ENCODE results near the gene SMG6. TPM values are rescaled to one million over a fixed set of nuclear protein-coding genes. Genes with fewer than 3 reads are reported as not detected.

Gene SMG6
- polyA plus RNA-seq, 1 experiment: 27.3 TPM

GRCh38 chr17:2243953-2244352 lies 59.6 kb downstream of the SMG6 start:
- H3K9me3 ChIP-seq (ENCODE audit: control insufficient read depth, insufficient read depth, low read length): no peaks in the 10 kb centered on the region
- H3K27me3 ChIP-seq (ENCODE audit: control insufficient read depth, insufficient read depth, low read length): no peaks in the 10 kb centered on the region
- POLR2A ChIA-PET: interaction anchor here (1.0 to 2.2 kb wide), 7 partner anchors 63 to 189 kb away, joined by 3 to 38 read pairs (median 8); partner anchors contain the start of gene HIC1
- no peak for DNase-seq (ENCODE audit: low read depth, low spot score)
- CTCF ChIA-PET: interaction anchor here (0.6 to 4.5 kb wide), 30 partner anchors 8 to 321 kb away, joined by 3 to 87 read pairs (median 6); partner anchors contain the start of gene HIC1
- peak overlapping the region; percentile 98 for H3K27ac ChIP-seq (ENCODE audit: low read depth, low read length)
- TF ChIP-seq, protein P1, sequence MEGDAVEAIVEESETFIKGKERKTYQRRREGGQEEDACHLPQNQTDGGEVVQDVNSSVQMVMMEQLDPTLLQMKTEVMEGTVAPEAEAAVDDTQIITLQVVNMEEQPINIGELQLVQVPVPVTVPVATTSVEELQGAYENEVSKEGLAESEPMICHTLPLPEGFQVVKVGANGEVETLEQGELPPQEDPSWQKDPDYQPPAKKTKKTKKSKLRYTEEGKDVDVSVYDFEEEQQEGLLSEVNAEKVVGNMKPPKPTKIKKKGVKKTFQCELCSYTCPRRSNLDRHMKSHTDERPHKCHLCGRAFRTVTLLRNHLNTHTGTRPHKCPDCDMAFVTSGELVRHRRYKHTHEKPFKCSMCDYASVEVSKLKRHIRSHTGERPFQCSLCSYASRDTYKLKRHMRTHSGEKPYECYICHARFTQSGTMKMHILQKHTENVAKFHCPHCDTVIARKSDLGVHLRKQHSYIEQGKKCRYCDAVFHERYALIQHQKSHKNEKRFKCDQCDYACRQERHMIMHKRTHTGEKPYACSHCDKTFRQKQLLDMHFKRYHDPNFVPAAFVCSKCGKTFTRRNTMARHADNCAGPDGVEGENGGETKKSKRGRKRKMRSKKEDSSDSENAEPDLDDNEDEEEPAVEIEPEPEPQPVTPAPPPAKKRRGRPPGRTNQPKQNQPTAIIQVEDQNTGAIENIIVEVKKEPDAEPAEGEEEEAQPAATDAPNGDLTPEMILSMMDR (IDR thresholded peaks at IDR 0.05; ENCODE audit: low read depth, low read length): no peak
- H3K4me3 ChIP-seq (ENCODE audit: low read depth, low read length): peak overlapping the region; percentile 27

DNA sequence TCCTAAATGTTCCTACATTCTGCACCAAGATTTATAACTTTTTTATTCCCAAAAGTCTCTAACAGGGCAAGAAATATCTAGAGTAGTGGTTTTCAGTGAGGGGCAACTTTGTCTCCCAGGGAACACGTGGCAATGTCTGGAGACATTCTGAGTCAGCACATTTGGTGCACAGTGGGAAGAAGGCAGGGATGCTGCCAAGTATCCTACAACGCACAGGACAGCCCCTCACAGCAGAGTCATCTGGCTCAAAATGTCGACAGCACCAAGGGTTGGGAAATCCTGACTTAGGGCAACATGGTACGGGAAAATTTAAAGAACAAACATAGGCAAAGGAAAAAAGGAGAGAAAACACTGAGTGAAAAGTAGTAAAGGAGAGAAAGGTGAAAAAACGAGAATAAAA lies 61.8 kb downstream of the SMG6 start:
- DNase-seq (ENCODE audit: low read depth, low spot score): no peak
- no peaks in the 10 kb centered on the region for H3K9me3 ChIP-seq (ENCODE audit: control insufficient read depth, insufficient read depth, low read length)
- TF ChIP-seq, protein P1 (IDR thresholded peaks at IDR 0.05; ENCODE audit: low read depth, low read length): no peak
- ChIA-PET CTCF (interaction anchor here (1.8 kb wide), 1 partner anchor 188 kb away, joined by 6 read pairs; the partner anchor contains the start of gene HIC1), POLR2A (no interaction called here)
- no peak overlapping the region for H3K27ac ChIP-seq (ENCODE audit: low read depth, low read length)
- H3K4me3 ChIP-seq (ENCODE audit: low read depth, low read length): no peak overlapping the region
- no peaks in the 10 kb centered on the region for H3K27me3 ChIP-seq (ENCODE audit: control insufficient read depth, insufficient read depth, low read length)

GRCh38 chr17:2240541-2240940 lies 63.0 kb downstream of the SMG6 start:
- peak overlapping the region; percentile 84 for H3K27ac ChIP-seq (ENCODE audit: low read depth, low read length)
- CTCF ChIA-PET: interaction anchor here (1.2 to 1.8 kb wide), 2 partner anchors 186 to 187 kb away, joined by 3 to 6 read pairs; partner anchors contain the start of gene HIC1
- TF ChIP-seq, protein P1 (IDR thresholded peaks at IDR 0.05; ENCODE audit: low read depth, low read length): no peak
- POLR2A ChIA-PET: interaction anchor here (0.7 to 1.0 kb wide), 4 partner anchors 59 to 186 kb away, joined by 3 to 6 read pairs (median 3); partner anchors contain the start of gene HIC1
- DNase-seq (ENCODE audit: low read depth, low spot score): no peak
- H3K4me3 ChIP-seq (ENCODE audit: low read depth, low read length): no peak overlapping the region
- H3K27me3 ChIP-seq (ENCODE audit: control insufficient read depth, insufficient read depth, low read length): no peaks in the 10 kb centered on the region
- H3K9me3 ChIP-seq (ENCODE audit: control insufficient read depth, insufficient read depth, low read length): no peaks in the 10 kb centered on the region

DNA sequence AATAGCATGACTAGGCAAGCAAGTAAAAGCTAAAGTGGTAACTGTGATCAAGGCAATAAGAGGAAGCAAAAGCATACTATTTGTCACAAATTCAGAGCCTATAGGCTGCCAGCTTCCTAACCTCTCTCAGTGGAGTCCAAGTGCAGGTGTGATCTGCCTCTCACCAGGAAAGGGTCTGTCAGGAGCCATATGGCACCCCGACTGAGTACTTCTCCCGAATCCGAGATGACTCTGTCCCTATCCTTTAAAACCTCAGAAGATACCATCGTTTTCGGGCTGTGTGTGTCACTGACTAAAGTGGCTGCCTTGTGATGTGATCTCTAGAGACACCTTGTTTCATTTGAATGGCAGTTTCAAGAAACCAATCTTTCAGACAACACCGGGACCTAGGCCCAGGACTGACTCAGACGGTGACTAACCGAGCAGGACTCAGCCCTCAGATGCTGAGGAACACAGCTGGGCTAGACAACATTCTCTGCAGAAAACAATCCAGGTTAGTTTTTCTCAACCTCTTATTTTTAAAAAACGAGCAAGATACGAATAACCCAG lies 63.6 kb downstream of the SMG6 start:
- ChIA-PET POLR2A (interaction anchor here (0.7 to 1.0 kb wide), 5 partner anchors 58 to 185 kb away, joined by 3 to 6 read pairs (median 3); partner anchors contain the start of gene HIC1), CTCF (interaction anchor here (1.2 to 1.8 kb wide), 2 partner anchors 186 to 187 kb away, joined by 3 to 6 read pairs; partner anchors contain the start of gene HIC1)
- Histone ChIP-seq H3K27me3 (ENCODE audit: control insufficient read depth, insufficient read depth, low read length) (no peaks in the 10 kb centered on the region), H3K9me3 (ENCODE audit: control insufficient read depth, insufficient read depth, low read length) (no peaks in the 10 kb centered on the region), H3K4me3 (ENCODE audit: low read depth, low read length) (no peak overlapping the region), H3K27ac (ENCODE audit: low read depth, low read length) (peak overlapping the region; percentile 84)
- TF ChIP-seq, protein P1 (IDR thresholded peaks at IDR 0.05; ENCODE audit: low read depth, low read length): no peak
- DNase-seq (ENCODE audit: low read depth, low spot score): peak; percentile 79

DNA sequence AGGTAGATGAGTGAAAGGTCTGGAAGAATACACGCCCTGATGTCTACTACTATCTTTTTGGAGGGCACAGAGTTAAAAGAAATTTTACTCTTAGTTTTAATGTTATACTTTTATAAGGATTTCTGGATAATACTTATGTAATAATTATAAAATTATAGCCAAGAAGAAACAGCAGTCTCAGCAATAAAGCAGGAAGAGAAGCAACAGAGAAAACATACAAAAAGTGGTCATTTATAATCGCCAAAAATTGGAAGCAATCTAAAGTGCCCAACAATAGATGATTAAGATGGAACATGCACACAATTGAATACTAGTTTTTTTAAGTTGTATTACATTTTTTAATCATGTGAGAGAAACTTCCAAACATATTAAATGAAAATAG lies 64.4 kb downstream of the SMG6 start:
- TF ChIP-seq, protein P1 (IDR thresholded peaks at IDR 0.05; ENCODE audit: low read depth, low read length): no peak
- Histone ChIP-seq H3K9me3 (ENCODE audit: control insufficient read depth, insufficient read depth, low read length) (no peaks in the 10 kb centered on the region), H3K27ac (ENCODE audit: low read depth, low read length) (no peak overlapping the region), H3K4me3 (ENCODE audit: low read depth, low read length) (no peak overlapping the region), H3K27me3 (ENCODE audit: control insufficient read depth, insufficient read depth, low read length) (no peaks in the 10 kb centered on the region)
- ChIA-PET CTCF (no interaction called here), POLR2A (interaction anchor here (0.7 kb wide), 1 partner anchor 67 kb away, joined by 3 read pairs; no protein-coding TSS in a partner anchor)
- no peak for DNase-seq (ENCODE audit: low read depth, low spot score)
